ENCODE measurements around the gene UBAC2.

GRCh38 chr13:99315186-99315585 lies 114.5 kb downstream of the UBAC2 start:
- TF ChIP-seq, protein P1, sequence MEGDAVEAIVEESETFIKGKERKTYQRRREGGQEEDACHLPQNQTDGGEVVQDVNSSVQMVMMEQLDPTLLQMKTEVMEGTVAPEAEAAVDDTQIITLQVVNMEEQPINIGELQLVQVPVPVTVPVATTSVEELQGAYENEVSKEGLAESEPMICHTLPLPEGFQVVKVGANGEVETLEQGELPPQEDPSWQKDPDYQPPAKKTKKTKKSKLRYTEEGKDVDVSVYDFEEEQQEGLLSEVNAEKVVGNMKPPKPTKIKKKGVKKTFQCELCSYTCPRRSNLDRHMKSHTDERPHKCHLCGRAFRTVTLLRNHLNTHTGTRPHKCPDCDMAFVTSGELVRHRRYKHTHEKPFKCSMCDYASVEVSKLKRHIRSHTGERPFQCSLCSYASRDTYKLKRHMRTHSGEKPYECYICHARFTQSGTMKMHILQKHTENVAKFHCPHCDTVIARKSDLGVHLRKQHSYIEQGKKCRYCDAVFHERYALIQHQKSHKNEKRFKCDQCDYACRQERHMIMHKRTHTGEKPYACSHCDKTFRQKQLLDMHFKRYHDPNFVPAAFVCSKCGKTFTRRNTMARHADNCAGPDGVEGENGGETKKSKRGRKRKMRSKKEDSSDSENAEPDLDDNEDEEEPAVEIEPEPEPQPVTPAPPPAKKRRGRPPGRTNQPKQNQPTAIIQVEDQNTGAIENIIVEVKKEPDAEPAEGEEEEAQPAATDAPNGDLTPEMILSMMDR (IDR thresholded peaks at IDR 0.05; ENCODE audit: control extremely low read depth in 1 of 3, insufficient read depth in 1 of 3, low read depth in 1 of 3, low read length in 3 of 3) = no peak
- TF ChIP-seq KDM5A (IDR thresholded peaks at IDR 0.05; ENCODE audit: low read length) = no peak
- TF ChIP-seq RAD21 (IDR thresholded peaks at IDR 0.05 in 1 of 2, conservative IDR thresholded peaks at IDR 0.05 in 1 of 2; ENCODE audit: low read depth in 2 of 2, low read length in 2 of 2) = no peak
- no peak for TF ChIP-seq SRF (IDR thresholded peaks at IDR 0.05; ENCODE audit: low read depth, low read length)
- TF ChIP-seq TAF1 (IDR thresholded peaks at IDR 0.05; ENCODE audit: low read depth, low read length) = no peak
- TF ChIP-seq ZNF274 (IDR thresholded peaks at IDR 0.05; ENCODE audit: borderline replicate concordance, extremely low read depth, low read length) = no peak
- no peak for TF ChIP-seq POLR2A (IDR thresholded peaks at IDR 0.05; ENCODE audit: control extremely low read depth in 1 of 2, low read depth in 2 of 2, low read length in 2 of 2)
- no peak for TF ChIP-seq EZH2 (IDR thresholded peaks at IDR 0.05; ENCODE audit: low read depth, low read length, severe bottlenecking)
- no peak for TF ChIP-seq TAF7 (optimal IDR thresholded peaks at IDR 0.05; ENCODE audit: borderline replicate concordance, low read depth, low read length)
- TF ChIP-seq PHF8 (conservative IDR thresholded peaks at IDR 0.05; ENCODE audit: low read depth, low read length) = no peak
- no peak for TF ChIP-seq CHD7 (IDR thresholded peaks at IDR 0.05; ENCODE audit: insufficient replicate concordance, low read length)
- no peak for TF ChIP-seq BRCA1 (IDR thresholded peaks at IDR 0.05; ENCODE audit: low read depth, low read length)
- no peak for TF ChIP-seq NRF1 (IDR thresholded peaks at IDR 0.05; ENCODE audit: low read depth, low read length)
- TF ChIP-seq CEBPB (IDR thresholded peaks at IDR 0.05; ENCODE audit: low read depth, low read length) = no peak
